ENCODE measurements around the gene HCST.

HCST gene, protein sequence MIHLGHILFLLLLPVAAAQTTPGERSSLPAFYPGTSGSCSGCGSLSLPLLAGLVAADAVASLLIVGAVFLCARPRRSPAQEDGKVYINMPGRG

DNA sequence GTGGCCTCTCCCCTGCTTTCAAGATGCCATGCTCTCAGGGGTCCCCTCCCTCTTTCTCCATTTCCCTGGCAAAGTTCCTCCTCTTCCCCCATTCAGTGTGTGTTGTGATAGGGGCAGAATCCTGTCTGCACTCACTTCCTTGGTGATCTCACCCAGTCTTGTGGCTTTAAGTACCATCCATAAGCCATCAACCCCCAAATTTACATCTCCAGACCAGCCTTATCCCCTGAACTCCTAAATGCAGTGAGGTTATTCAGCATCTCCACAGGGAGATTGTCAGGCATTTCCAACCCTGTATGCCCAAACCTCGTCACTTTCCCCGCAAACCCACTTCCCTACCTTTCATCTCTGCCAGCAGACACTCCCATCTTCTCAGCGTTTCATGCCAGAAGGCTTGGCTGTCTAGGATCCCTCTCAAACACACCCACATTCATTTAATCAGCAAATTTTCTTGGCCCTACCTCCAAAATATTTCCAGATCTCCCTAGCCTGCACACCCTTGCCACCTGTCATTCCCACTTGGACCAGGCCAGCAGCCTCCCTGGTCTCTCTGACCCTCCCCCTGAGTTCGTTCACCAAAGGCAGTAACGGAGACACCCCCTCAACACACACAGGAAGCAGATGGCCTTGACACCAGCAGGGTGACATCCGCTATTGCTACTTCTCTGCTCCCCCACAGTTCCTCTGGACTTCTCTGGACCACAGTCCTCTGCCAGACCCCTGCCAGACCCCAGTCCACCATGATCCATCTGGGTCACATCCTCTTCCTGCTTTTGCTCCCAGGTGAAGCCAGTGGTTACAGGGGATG, at the start of gene HCST:
TSS of gene HCST (plus strand) at position 676 of the 808 bp plus-strand sequence. CDS start at position 741, 65 bp downstream.
- peaks cover 11% of the 10 kb centered on the region for H3K36me3 ChIP-seq
- no peak within 1 kb of the TSS for H3K27ac ChIP-seq
- DNase-seq = peak; percentile 34
- no peak within 1 kb of the TSS for H3K4me3 ChIP-seq (ENCODE audit: low read depth, low read length)
- no peaks in the 10 kb centered on the region for H3K9me3 ChIP-seq (ENCODE audit: severe bottlenecking)
- H3K27me3 ChIP-seq (ENCODE audit: insufficient read depth, low read depth, severe bottlenecking) = no peaks in the 10 kb centered on the region
- TF ChIP-seq, protein P1, sequence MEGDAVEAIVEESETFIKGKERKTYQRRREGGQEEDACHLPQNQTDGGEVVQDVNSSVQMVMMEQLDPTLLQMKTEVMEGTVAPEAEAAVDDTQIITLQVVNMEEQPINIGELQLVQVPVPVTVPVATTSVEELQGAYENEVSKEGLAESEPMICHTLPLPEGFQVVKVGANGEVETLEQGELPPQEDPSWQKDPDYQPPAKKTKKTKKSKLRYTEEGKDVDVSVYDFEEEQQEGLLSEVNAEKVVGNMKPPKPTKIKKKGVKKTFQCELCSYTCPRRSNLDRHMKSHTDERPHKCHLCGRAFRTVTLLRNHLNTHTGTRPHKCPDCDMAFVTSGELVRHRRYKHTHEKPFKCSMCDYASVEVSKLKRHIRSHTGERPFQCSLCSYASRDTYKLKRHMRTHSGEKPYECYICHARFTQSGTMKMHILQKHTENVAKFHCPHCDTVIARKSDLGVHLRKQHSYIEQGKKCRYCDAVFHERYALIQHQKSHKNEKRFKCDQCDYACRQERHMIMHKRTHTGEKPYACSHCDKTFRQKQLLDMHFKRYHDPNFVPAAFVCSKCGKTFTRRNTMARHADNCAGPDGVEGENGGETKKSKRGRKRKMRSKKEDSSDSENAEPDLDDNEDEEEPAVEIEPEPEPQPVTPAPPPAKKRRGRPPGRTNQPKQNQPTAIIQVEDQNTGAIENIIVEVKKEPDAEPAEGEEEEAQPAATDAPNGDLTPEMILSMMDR (IDR thresholded peaks at IDR 0.05; ENCODE audit: low read depth, low read length) = no peak

DNA sequence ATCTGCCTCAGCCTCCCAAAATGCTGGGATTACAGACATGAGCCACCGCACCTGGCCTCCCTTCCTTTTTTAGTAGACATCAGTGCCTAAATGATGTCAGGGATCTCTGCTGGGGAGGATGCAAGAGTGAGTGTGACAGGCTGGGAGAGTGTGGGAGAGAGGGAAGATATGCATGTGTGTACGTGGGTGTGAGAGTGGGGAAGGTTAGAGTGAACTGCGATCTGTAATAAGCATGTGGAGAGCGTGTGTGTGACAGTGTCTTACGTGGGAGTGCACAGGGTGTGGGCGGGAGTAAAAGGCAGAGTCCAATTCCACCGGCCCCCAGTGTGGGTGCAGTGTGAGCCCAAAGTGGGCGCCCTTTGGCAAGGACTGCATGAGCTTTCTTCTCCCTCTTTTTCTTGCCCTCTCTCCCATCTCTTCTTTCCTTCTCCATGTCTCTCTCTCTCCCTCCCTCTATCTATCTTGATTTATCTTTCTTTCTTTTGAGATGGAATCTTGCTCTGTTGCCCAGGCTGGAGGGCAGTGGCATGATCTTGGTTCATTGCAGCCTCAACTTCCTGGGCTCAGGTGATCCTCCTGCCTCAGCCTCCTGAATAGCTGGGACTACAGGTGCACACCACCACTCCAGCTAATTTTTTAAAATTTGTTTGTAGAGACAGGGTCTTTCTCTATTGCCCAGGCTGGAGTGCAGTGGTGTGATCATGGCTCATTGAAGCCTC, 49.1 kb upstream of the HCST start:
- TF ChIP-seq, protein P1 (IDR thresholded peaks at IDR 0.05; ENCODE audit: low read depth, low read length) = no peak
- Histone ChIP-seq H3K36me3 (peaks cover under 1% of the 10 kb centered on the region; the same call in 1 of the 2 replicates), H3K9me3 (ENCODE audit: severe bottlenecking) (no peaks in the 10 kb centered on the region), H3K27me3 (ENCODE audit: insufficient read depth, low read depth, severe bottlenecking) (no peaks in the 10 kb centered on the region), H3K27ac (peak overlapping the region; percentile 95), H3K4me3 (ENCODE audit: low read depth, low read length) (no peak overlapping the region)
- no peak for DNase-seq

DNA sequence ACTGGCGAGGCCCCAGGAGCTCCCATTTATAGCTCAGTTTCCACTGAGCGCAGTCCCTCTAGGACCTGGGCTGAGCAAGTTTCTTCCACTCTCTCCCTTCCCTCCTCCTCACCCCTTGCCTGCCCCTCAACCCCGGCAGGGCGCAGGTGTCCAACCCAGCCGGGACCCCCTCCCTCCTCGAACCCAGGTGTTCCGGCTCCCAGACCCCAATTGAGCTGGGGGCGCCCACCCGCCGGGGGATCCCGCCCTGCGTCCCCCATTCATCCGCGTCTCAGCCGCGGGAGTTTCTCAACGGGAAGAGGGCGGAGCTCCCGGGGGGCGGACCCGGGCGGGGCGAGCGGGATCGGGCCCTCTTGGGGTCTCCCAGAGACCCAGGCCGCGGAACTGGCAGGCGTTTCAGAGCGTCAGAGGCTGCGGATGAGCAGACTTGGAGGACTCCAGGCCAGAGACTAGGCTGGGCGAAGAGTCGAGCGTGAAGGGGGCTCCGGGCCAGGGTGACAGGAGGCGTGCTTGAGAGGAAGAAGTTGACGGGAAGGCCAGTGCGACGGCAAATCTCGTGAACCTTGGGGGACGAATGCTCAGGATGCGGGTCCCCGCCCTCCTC, 45.7 kb upstream of the HCST start, which contains the start of gene KIRREL2:
TSS of gene KIRREL2 (plus strand) at position 366 of the 604 bp plus-strand sequence. CDS start at position 575, 209 bp downstream.
- Histone ChIP-seq H3K36me3 (peaks cover 34% of the 10 kb centered on the region), H3K9me3 (ENCODE audit: severe bottlenecking) (no peaks in the 10 kb centered on the region), H3K4me3 (ENCODE audit: low read depth, low read length) (peak within 1 kb of the TSS; percentile 91), H3K27me3 (ENCODE audit: insufficient read depth, low read depth, severe bottlenecking) (no peaks in the 10 kb centered on the region), H3K27ac (peak within 1 kb of the TSS; percentile 95)
- DNase-seq = peak; percentile 76
- TF ChIP-seq, protein P1 (IDR thresholded peaks at IDR 0.05; ENCODE audit: low read depth, low read length) = no peak

DNA sequence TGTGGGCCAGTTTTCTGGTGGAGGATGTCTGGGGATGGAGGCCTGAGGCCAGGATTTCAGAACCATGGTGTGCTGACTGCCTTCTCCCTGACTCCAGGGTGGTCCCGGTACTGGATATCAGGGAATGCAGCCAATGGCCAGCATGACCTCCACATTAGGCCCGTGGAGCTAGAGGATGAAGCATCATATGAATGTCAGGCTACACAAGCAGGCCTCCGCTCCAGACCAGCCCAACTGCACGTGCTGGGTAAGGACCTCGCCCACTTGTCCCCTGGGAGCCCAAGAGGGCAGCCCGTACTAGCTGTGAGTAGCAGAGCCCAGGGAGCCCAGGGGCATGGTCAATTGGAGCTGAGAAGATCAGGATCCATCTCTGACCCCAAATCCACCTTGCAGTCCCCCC, 44.0 kb upstream of the HCST start:
- H3K9me3 ChIP-seq (ENCODE audit: severe bottlenecking) = no peaks in the 10 kb centered on the region
- DNase-seq = no peak
- peaks cover 51% of the 10 kb centered on the region for H3K36me3 ChIP-seq
- no peak overlapping the region for H3K27ac ChIP-seq
- TF ChIP-seq, protein P1 (IDR thresholded peaks at IDR 0.05; ENCODE audit: low read depth, low read length) = no peak
- H3K4me3 ChIP-seq (ENCODE audit: low read depth, low read length) = no peak overlapping the region
- H3K27me3 ChIP-seq (ENCODE audit: insufficient read depth, low read depth, severe bottlenecking) = no peaks in the 10 kb centered on the region

DNA sequence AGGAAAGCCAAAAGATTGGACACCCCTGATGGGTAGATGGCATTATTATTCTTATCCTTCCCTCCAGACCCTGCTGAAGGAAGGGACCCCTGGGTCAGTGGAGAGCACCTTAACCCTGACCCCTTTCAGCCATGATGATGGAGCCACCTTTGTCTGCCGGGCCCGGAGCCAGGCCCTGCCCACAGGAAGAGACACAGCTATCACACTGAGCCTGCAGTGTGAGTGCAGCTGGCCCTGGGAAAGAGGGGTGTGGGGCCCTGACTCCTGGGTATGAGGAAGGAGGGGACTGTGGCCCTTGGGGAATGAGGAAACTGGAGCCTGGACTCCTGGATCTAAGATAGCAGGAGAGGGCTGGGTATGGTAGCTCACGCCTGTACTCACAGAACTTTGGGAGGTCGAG, 42.9 kb upstream of the HCST start:
- TF ChIP-seq, protein P1 (IDR thresholded peaks at IDR 0.05; ENCODE audit: low read depth, low read length) = no peak
- Histone ChIP-seq H3K27ac (no peak overlapping the region), H3K9me3 (ENCODE audit: severe bottlenecking) (no peaks in the 10 kb centered on the region), H3K36me3 (peaks cover 62% of the 10 kb centered on the region), H3K4me3 (ENCODE audit: low read depth, low read length) (no peak overlapping the region), H3K27me3 (ENCODE audit: insufficient read depth, low read depth, severe bottlenecking) (no peaks in the 10 kb centered on the region)
- DNase-seq = no peak
